Measurements from ENCODE around the gene BEX4. TPM values are rescaled to one million over a fixed set of nuclear protein-coding genes. Genes with fewer than 3 reads are reported as not detected.
A peak's percentile ranks its signal among the peaks of the same experiment; 100 is the strongest.
"Not testable (repeated sequence)": the region's sequence is repeated elsewhere in the genome, so short reads cannot be mapped to it uniquely, and the experiment has no call there.

BEX4 gene
- polyA plus RNA-seq, 4 donors, result 5.6 to 98.8 (median 32.9) TPM

- no peak for FAIRE-seq
- Histone ChIP-seq H3K4me1 (ENCODE audit: control insufficient read depth in 3 of 3, insufficient read depth in 2 of 3, low read depth in 1 of 3, low read length in 2 of 3) (no peaks in the 10 kb centered on the region), H3K9me3 (ENCODE audit: control insufficient read depth in 2 of 2, insufficient read depth in 1 of 2, low read depth in 1 of 2, low read length in 1 of 2) (no peaks in the 10 kb centered on the region), H3K27ac (ENCODE audit: low read depth in 1 of 3, low read length in 2 of 3) (no peak overlapping the region), H3K36me3 (ENCODE audit: control insufficient read depth in 3 of 3, insufficient read depth in 2 of 3, low read depth in 1 of 3, low read length in 3 of 3) (no peaks in the 10 kb centered on the region), H3K4me3 (ENCODE audit: low read depth in 1 of 3, low read length in 3 of 3) (no peak overlapping the region), H3K27me3 (ENCODE audit: control insufficient read depth in 3 of 3, insufficient read depth in 3 of 3, low read length in 3 of 3) (no peaks in the 10 kb centered on the region)
- no peak for DNase-seq
- 60 to 82% (median 73%) methylated on average over 1 of the region's 1 CpG for WGBS, 3 donors
Measured at GRCh38 chrX:103187953-103188475, 26.9 kb upstream of the BEX4 start.

- 52 to 71% (median 68%) methylated on average over 2 of the region's 2 CpGs for WGBS, 3 donors
- Histone ChIP-seq H3K36me3 (ENCODE audit: control insufficient read depth in 3 of 3, insufficient read depth in 2 of 3, low read depth in 1 of 3, low read length in 3 of 3) (no peaks in the 10 kb centered on the region), H3K9me3 (ENCODE audit: control insufficient read depth in 2 of 2, insufficient read depth in 1 of 2, low read depth in 1 of 2, low read length in 1 of 2) (no peaks in the 10 kb centered on the region), H3K27me3 (ENCODE audit: control insufficient read depth in 3 of 3, insufficient read depth in 3 of 3, low read length in 3 of 3) (peaks cover 0 to 2% (median 0%) of the 10 kb centered on the region in 3 donors), H3K27ac (ENCODE audit: low read depth in 1 of 3, low read length in 2 of 3) (no peak overlapping the region), H3K4me3 (ENCODE audit: low read depth in 1 of 3, low read length in 3 of 3) (no peak overlapping the region), H3K4me1 (ENCODE audit: control insufficient read depth in 3 of 3, insufficient read depth in 2 of 3, low read depth in 1 of 3, low read length in 2 of 3) (no peaks in the 10 kb centered on the region)
- DNase-seq, result no peak
- FAIRE-seq, result no peak
Measured at GRCh38 chrX:103197721-103198306, 17.1 kb upstream of the BEX4 start.

DNA sequence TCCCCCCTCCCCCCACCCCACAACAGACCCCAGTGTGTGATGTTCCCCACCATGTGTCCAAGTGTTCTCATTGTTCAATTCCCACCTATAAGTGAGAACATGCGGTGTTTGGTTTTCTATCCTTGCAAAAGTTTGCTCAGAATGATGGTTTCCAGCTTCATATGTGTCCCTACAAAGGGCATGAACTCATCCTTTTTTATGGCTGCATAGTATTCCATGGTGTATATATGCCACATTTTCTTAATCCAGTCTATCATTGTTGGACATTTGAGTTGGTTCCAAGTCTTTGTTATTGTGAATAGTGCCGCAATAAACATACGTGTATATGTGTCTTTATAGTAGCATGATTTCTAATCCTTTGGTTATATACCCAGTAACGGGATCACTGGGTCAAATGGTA, 16.2 kb upstream of the BEX4 start:
- not testable (repeated sequence) for H3K4me1 ChIP-seq (ENCODE audit: control insufficient read depth in 3 of 3, insufficient read depth in 2 of 3, low read depth in 1 of 3, low read length in 2 of 3); DNase-seq; H3K36me3 ChIP-seq (ENCODE audit: control insufficient read depth in 3 of 3, insufficient read depth in 2 of 3, low read depth in 1 of 3, low read length in 3 of 3); H3K9me3 ChIP-seq (ENCODE audit: control insufficient read depth in 2 of 2, insufficient read depth in 1 of 2, low read depth in 1 of 2, low read length in 1 of 2); H3K27me3 ChIP-seq (ENCODE audit: control insufficient read depth in 3 of 3, insufficient read depth in 3 of 3, low read length in 3 of 3); FAIRE-seq; H3K4me3 ChIP-seq (ENCODE audit: low read depth in 1 of 3, low read length in 3 of 3); H3K27ac ChIP-seq (ENCODE audit: low read depth in 1 of 3, low read length in 2 of 3)
- WGBS, 3 donors, result 90 to 97% (median 91%) methylated on average over 4 of the region's 4 CpGs

GRCh38 chrX:103201041-103201440, 13.9 kb upstream of the BEX4 start:
- FAIRE-seq, result no peak
- Histone ChIP-seq H3K27me3 (ENCODE audit: control insufficient read depth in 3 of 3, insufficient read depth in 3 of 3, low read length in 3 of 3) (peaks cover 0 to 2% (median 0%) of the 10 kb centered on the region in 3 donors), H3K9me3 (ENCODE audit: control insufficient read depth in 2 of 2, insufficient read depth in 1 of 2, low read depth in 1 of 2, low read length in 1 of 2) (no peaks in the 10 kb centered on the region), H3K4me1 (ENCODE audit: control insufficient read depth in 3 of 3, insufficient read depth in 2 of 3, low read depth in 1 of 3, low read length in 2 of 3) (no peaks in the 10 kb centered on the region), H3K27ac (ENCODE audit: low read depth in 1 of 3, low read length in 2 of 3) (no peak overlapping the region), H3K36me3 (ENCODE audit: control insufficient read depth in 3 of 3, insufficient read depth in 2 of 3, low read depth in 1 of 3, low read length in 3 of 3) (no peaks in the 10 kb centered on the region), H3K4me3 (ENCODE audit: low read depth in 1 of 3, low read length in 3 of 3) (no peak overlapping the region)
- no peak for DNase-seq
- 27 to 61% (median 47%) methylated on average over 3 of the region's 3 CpGs for WGBS, 3 donors

DNA sequence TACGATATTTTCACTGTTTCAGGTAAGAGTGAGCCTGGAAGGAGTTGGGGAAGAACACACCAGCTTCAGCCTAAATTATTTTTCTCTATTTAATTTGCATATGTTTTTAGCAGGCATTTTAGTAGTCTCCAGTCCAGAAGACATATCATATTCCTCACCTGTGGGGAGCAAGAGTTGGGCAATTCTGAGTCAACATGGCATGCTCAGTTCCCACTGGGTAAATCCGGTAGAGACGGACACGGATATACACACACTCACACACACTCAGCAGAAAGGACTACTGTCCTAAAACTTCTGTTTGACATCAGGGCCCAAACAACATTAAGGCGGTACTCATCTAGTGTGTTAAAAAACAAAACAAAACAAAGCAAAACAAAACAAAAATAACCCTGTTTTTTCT, 4.9 kb upstream of the BEX4 start:
- WGBS, 3 donors, result 63 to 87% (median 72%) methylated on average over 5 of the region's 5 CpGs
- no peak for FAIRE-seq

DNA sequence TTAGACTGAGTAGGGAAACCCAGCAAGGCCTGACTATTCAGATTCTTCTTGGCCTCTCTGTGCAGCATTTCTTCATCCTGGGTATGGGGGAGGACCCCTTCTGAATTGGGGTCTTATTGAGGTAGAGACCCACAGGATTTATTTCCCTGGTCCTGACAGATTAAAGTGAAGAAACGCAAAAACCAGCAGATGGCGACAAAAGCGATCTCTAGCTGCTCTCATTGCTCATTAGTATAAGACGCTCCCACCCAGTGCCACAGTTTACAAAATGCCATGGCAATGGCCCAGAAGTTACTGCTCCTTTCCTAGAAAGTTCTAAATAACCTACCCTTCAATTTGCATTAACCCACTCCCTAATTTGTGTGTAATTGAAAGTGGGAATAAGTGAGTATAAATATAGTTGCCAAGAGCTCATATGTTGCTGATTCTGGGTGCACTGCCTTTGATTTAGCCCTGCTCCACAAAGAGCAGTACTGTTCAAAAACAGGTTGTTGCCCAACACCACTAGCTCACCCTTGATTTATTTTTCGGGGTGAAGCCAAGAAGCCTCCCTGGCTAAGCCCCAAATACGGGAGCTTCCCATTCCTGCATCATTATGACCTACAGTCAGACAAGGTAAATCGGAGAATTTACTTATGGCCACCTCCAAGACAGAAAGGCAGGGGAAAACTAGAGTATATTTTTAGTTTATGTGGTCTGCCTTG, 3.7 kb upstream of the BEX4 start:
- Histone ChIP-seq H3K4me3 (ENCODE audit: low read depth in 1 of 3, low read length in 3 of 3) (no peak overlapping the region), H3K36me3 (ENCODE audit: control insufficient read depth in 3 of 3, insufficient read depth in 2 of 3, low read depth in 1 of 3, low read length in 3 of 3) (peaks cover 0 to 2% (median 0%) of the 10 kb centered on the region in 3 donors), H3K27ac (ENCODE audit: low read depth in 1 of 3, low read length in 2 of 3) (no peak overlapping the region), H3K27me3 (ENCODE audit: control insufficient read depth in 3 of 3, insufficient read depth in 3 of 3, low read length in 3 of 3) (no peaks in the 10 kb centered on the region), H3K9me3 (ENCODE audit: control insufficient read depth in 2 of 2, insufficient read depth in 1 of 2, low read depth in 1 of 2, low read length in 1 of 2) (no peaks in the 10 kb centered on the region), H3K4me1 (ENCODE audit: control insufficient read depth in 3 of 3, insufficient read depth in 2 of 3, low read depth in 1 of 3, low read length in 2 of 3) (peaks cover 0 to 8% (median 0%) of the 10 kb centered on the region in 3 donors)
- 25 to 28% (median 25%) methylated on average over 7 of the region's 7 CpGs for WGBS, 3 donors
- DNase-seq (peak; percentile 44 to 62), FAIRE-seq (no peak)

More for the DNA sequence above, 4.9 kb upstream of the BEX4 start:
- H3K4me3 ChIP-seq (ENCODE audit: low read depth in 1 of 3, low read length in 3 of 3), result no peak overlapping the region
- no peaks in the 10 kb centered on the region for H3K27me3 ChIP-seq (ENCODE audit: control insufficient read depth in 3 of 3, insufficient read depth in 3 of 3, low read length in 3 of 3)
- H3K27ac ChIP-seq (ENCODE audit: low read depth in 1 of 3, low read length in 2 of 3), result no peak overlapping the region
- no peak for DNase-seq
- no peaks in the 10 kb centered on the region for H3K9me3 ChIP-seq (ENCODE audit: control insufficient read depth in 2 of 2, insufficient read depth in 1 of 2, low read depth in 1 of 2, low read length in 1 of 2)
- no peaks in the 10 kb centered on the region for H3K36me3 ChIP-seq (ENCODE audit: control insufficient read depth in 3 of 3, insufficient read depth in 2 of 3, low read depth in 1 of 3, low read length in 3 of 3)
- peaks cover 0 to 8% (median 0%) of the 10 kb centered on the region in 3 donors for H3K4me1 ChIP-seq (ENCODE audit: control insufficient read depth in 3 of 3, insufficient read depth in 2 of 3, low read depth in 1 of 3, low read length in 2 of 3)

- Histone ChIP-seq H3K36me3 (ENCODE audit: control insufficient read depth in 3 of 3, insufficient read depth in 2 of 3, low read depth in 1 of 3, low read length in 3 of 3) (peaks cover 0 to 3% (median 0%) of the 10 kb centered on the region in 3 donors), H3K9me3 (ENCODE audit: control insufficient read depth in 2 of 2, insufficient read depth in 1 of 2, low read depth in 1 of 2, low read length in 1 of 2) (no peaks in the 10 kb centered on the region), H3K27me3 (ENCODE audit: control insufficient read depth in 3 of 3, insufficient read depth in 3 of 3, low read length in 3 of 3) (no peaks in the 10 kb centered on the region), H3K4me3 (ENCODE audit: low read depth in 1 of 3, low read length in 3 of 3) (no peak overlapping the region), H3K4me1 (ENCODE audit: control insufficient read depth in 3 of 3, insufficient read depth in 2 of 3, low read depth in 1 of 3, low read length in 2 of 3) (peaks cover 0 to 8% (median 0%) of the 10 kb centered on the region in 3 donors), H3K27ac (ENCODE audit: low read depth in 1 of 3, low read length in 2 of 3) (no peak overlapping the region)
- FAIRE-seq, result no peak
- 36 to 65% (median 49%) methylated on average over 7 to 8 of the region's 8 CpGs for WGBS, 3 donors
- DNase-seq, result peak; percentile 42 to 49
Measured at GRCh38 chrX:103212749-103213457, 2.0 kb upstream of the BEX4 start.

GRCh38 chrX:103215425-103215991, 600 bp downstream of the BEX4 start:
- Histone ChIP-seq H3K4me3 (ENCODE audit: low read depth in 1 of 3, low read length in 3 of 3) (peak overlapping the region; percentile 46 to 72 (median 64)), H3K36me3 (ENCODE audit: control insufficient read depth in 3 of 3, insufficient read depth in 2 of 3, low read depth in 1 of 3, low read length in 3 of 3) (peaks cover 0 to 3% (median 0%) of the 10 kb centered on the region in 3 donors), H3K9me3 (ENCODE audit: control insufficient read depth in 2 of 2, insufficient read depth in 1 of 2, low read depth in 1 of 2, low read length in 1 of 2) (no peaks in the 10 kb centered on the region), H3K27me3 (ENCODE audit: control insufficient read depth in 3 of 3, insufficient read depth in 3 of 3, low read length in 3 of 3) (no peaks in the 10 kb centered on the region), H3K27ac (ENCODE audit: low read depth in 1 of 3, low read length in 2 of 3) (peak overlapping the region in 2 of 3 donors; percentile 77 to 91), H3K4me1 (ENCODE audit: control insufficient read depth in 3 of 3, insufficient read depth in 2 of 3, low read depth in 1 of 3, low read length in 2 of 3) (peaks cover 0 to 8% (median 0%) of the 10 kb centered on the region in 3 donors)
- FAIRE-seq (no peak), DNase-seq (peak in 1 of 2 donors; percentile 63)
- 4 to 43% (median 29%) methylated on average over 16 to 38 of the region's 39 CpGs for WGBS, 3 donors

Measured in small intestine (tissue), 7 donors.